Endothelial cell of umbilical vein (primary cell): ENCODE data around the gene EDN2. TPM values are rescaled to one million over a fixed set of nuclear protein-coding genes. Genes with fewer than 3 reads are reported as not detected.

Experiments used
- BruUV-seq: library from RNA; stranded (reverse); fragments of 400-500 nt; replicated peaks from 2 replicates; lab custom pipeline; 2021; lab: Mats Ljungman, UMichigan
- CTCF ChIA-PET: fragments of 300-600, 350-600 bp; sonication (Branson Sonifier 250); formaldehyde crosslinking; loops from one replicate; lab custom pipeline; 2021; ENCODE audit warnings: antibody characterized with exemption, inconsistent platforms; lab: Charles Lee
- POLR2A ChIA-PET: fragments of 300-600, 350-600 bp; sonication (Branson Sonifier 250); formaldehyde crosslinking; loops from one replicate; lab custom pipeline; 2021; ENCODE audit warnings: antibody characterized with exemption, inconsistent platforms; lab: Charles Lee
- DNase-seq: peaks from one replicate; pipeline ENCODE4 v3.0.0-alpha.2; 2011; ENCODE audit warnings: low read depth, low spot score
- FAIRE-seq: peaks from 2 replicates; lab custom pipeline; 2011; peaks lifted over from hg19 to GRCh38; lab: Jason Lieb, UNC
- H2AFZ ChIP-seq: 2 replicates; pipeline ENCODE4 v1.6.0; 2012; ENCODE audit warnings: low read depth, low read length, control low read depth, inconsistent platforms
- H3K27ac ChIP-seq: 2 replicates; pipeline ENCODE4 v1.5.1; 2011; ENCODE audit warnings: low read depth, mild to moderate bottlenecking, control low read depth, low read length, moderate library complexity; ENCODE audit not compliant: insufficient read depth
- H3K27me3 ChIP-seq, 2 experiments: 2 replicates each; pipeline versions ENCODE4 v1.6.0 to v1.6.1; 2011; ENCODE audit warnings: low read length in 2 of 2, mixed read lengths in 1 of 2; ENCODE audit not compliant: control insufficient read depth in 2 of 2, insufficient read depth in 2 of 2
- H3K36me3 ChIP-seq, 2 experiments: 2 replicates in 1 of 2; 3 replicates in 1 of 2; pipeline ENCODE4 v1.5.1; 2011; ENCODE audit warnings: low read length in 2 of 2, mild to moderate bottlenecking in 1 of 2, moderate library complexity in 1 of 2; ENCODE audit not compliant: control insufficient read depth in 2 of 2, insufficient read depth in 2 of 2; ENCODE audit errors: extremely low read depth in 1 of 2
- H3K4me1 ChIP-seq: 3 replicates; pipeline ENCODE4 v1.5.1; 2011; ENCODE audit warnings: mild to moderate bottlenecking, low read length; ENCODE audit not compliant: control insufficient read depth, insufficient read depth; ENCODE audit errors: extremely low read depth
- H3K4me2 ChIP-seq: 2 replicates; pipeline ENCODE4 v1.6.1; 2011; ENCODE audit warnings: low read length, control low read depth, mixed read lengths; ENCODE audit not compliant: insufficient read depth
- H3K4me3 ChIP-seq, 3 experiments: fragments of 200-600 bp in 1 of 3; sonication (generic), shearing (Covaris generic) in 1 of 3; replicated peaks in 1 of 3; 2 replicates each; pipeline ENCODE4 v1.5.1; 2011 to 2016; ENCODE audit warnings: control low read depth in 3 of 3, low read length in 3 of 3, mild to moderate bottlenecking in 2 of 3, inconsistent platforms in 1 of 3, low read depth in 1 of 3, moderate library complexity in 1 of 3; ENCODE audit not compliant: insufficient read depth in 1 of 3
- H3K79me2 ChIP-seq: 2 replicates; pipeline ENCODE4 v1.6.0; 2012; ENCODE audit warnings: low read length, inconsistent platforms; ENCODE audit not compliant: control insufficient read depth, insufficient read depth
- H3K9ac ChIP-seq: replicated peaks from 2 replicates; pipeline ENCODE3; 2011; ENCODE audit warnings: low read length, control low read depth; ENCODE audit not compliant: insufficient read depth; ENCODE audit errors: extremely low read depth
- H3K9me1 ChIP-seq: replicated peaks from 3 replicates; pipeline ENCODE4 v1.6.0; 2011; ENCODE audit warnings: mild to moderate bottlenecking, low read length; ENCODE audit not compliant: control insufficient read depth, insufficient read depth; ENCODE audit errors: extremely low read depth
- H3K9me3 ChIP-seq: replicated peaks from 2 replicates; pipeline ENCODE4 v1.5.1; 2012; ENCODE audit warnings: low read length, inconsistent platforms; ENCODE audit not compliant: control insufficient read depth, insufficient read depth
- H4K20me1 ChIP-seq: replicated peaks from 2 replicates; pipeline ENCODE3; 2011; ENCODE audit warnings: mild to moderate bottlenecking, low read length; ENCODE audit not compliant: control insufficient read depth, insufficient read depth; ENCODE audit errors: extremely low read depth
- GATA2 ChIP-seq: IDR thresholded peaks from 2 replicates; pipeline ENCODE4 v1.7.0; 2011; ENCODE audit warnings: low read depth, mild to moderate bottlenecking, moderate library complexity, mixed read lengths, low read length; ENCODE audit not compliant: insufficient read length, insufficient read depth
- JUN ChIP-seq: IDR thresholded peaks from 2 replicates; pipeline ENCODE4 v1.6.1; 2011; ENCODE audit warnings: borderline replicate concordance, low read depth; ENCODE audit not compliant: insufficient read length, insufficient read depth
- POLR2AphosphoS5 ChIP-seq: IDR thresholded peaks from 2 replicates; pipeline ENCODE4 v1.6.1; 2012; ENCODE audit warnings: low read depth, mild to moderate bottlenecking, control low read depth, low read length, moderate library complexity; ENCODE audit not compliant: insufficient read depth
- dilution Hi-C: fragments of 300-500 bp; cut with MboI; formaldehyde crosslinking; loops from one replicate; pipeline ENCODE4 v1.15.0; 2019; ENCODE audit warnings: low sequenced_read_pairs; ENCODE audit not compliant: extremely low pct_ligation_motif_present
- intact Hi-C: fragments of 100-400 bp; cut with micrococcal nuclease; formaldehyde crosslinking; loops from one replicate; pipeline ENCODE4 v1.10.0; 2022
- polyA plus RNA-seq, 4 experiments: library from polyadenylated mRNA; depleted of rRNA in 3 of 4; stranded (reverse) in 3 of 4; unstranded in 1 of 4; fragments of >200 nt; gene quantifications; 2 replicates each; pipeline versions ENCODE4 v1.2.1 to v1.2.3, GENCODE V29; 2011 to 2012; ENCODE audit warnings: missing spikeins in 1 of 4
- total RNA-seq: library from RNA; stranded (reverse); gene quantifications from 2 replicates; pipeline ENCODE4 v1.2.3, GENCODE V29; 2021
- TF ChIP-seq, protein P1 (sequence below): IDR thresholded peaks from 2 replicates; pipeline ENCODE4 v1.6.1; 2011; ENCODE audit not compliant: insufficient read depth, insufficient read length
- TF ChIP-seq, protein P2 (sequence below), 2 donors: IDR thresholded peaks; 1 replicate in 1 of 2; 2 replicates in 1 of 2; pipeline ENCODE4 v1.5.1; 2011; ENCODE audit warnings: low read length in 2 of 2, mild to moderate bottlenecking in 2 of 2, moderate library complexity in 2 of 2, control low read depth in 1 of 2, inconsistent platforms in 1 of 2, low read depth in 1 of 2; ENCODE audit not compliant: insufficient read depth in 1 of 2; ENCODE audit errors: extremely low read depth in 1 of 2

The EDN2 gene
- total and polyA plus RNA-seq, 2 donors (not counting 3 experiments of a cell fraction or from before 2014, with no cell fraction given), result not detected

- Histone ChIP-seq H3K36me3 (no peaks in the 10 kb centered on the region), H3K9me1 (no peaks in the 10 kb centered on the region), H3K4me3 (no peak overlapping the region), H3K79me2 (no peaks in the 10 kb centered on the region), H2AFZ (no peak overlapping the region), H3K9me3 (no peaks in the 10 kb centered on the region), H3K9ac (no peak overlapping the region), H3K27me3 (peaks cover 4 to 7% of the 10 kb centered on the region in 2 experiments), H4K20me1 (no peaks in the 10 kb centered on the region), H3K4me2 (no peak overlapping the region), H3K4me1 (peaks cover 15% of the 10 kb centered on the region), H3K27ac (no peak overlapping the region)
- no peak for DNase-seq
- intact Hi-C loops (no loop called here), dilution Hi-C loops (no loop called here)
- no TSS peak for BruUV-seq
- TF ChIP-seq GATA2 (no peak), JUN (no peak), POLR2AphosphoS5 (no peak)
- TF ChIP-seq, protein P1, sequence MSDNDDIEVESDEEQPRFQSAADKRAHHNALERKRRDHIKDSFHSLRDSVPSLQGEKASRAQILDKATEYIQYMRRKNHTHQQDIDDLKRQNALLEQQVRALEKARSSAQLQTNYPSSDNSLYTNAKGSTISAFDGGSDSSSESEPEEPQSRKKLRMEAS, result no peak
- TF ChIP-seq, protein P2, sequence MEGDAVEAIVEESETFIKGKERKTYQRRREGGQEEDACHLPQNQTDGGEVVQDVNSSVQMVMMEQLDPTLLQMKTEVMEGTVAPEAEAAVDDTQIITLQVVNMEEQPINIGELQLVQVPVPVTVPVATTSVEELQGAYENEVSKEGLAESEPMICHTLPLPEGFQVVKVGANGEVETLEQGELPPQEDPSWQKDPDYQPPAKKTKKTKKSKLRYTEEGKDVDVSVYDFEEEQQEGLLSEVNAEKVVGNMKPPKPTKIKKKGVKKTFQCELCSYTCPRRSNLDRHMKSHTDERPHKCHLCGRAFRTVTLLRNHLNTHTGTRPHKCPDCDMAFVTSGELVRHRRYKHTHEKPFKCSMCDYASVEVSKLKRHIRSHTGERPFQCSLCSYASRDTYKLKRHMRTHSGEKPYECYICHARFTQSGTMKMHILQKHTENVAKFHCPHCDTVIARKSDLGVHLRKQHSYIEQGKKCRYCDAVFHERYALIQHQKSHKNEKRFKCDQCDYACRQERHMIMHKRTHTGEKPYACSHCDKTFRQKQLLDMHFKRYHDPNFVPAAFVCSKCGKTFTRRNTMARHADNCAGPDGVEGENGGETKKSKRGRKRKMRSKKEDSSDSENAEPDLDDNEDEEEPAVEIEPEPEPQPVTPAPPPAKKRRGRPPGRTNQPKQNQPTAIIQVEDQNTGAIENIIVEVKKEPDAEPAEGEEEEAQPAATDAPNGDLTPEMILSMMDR (IDR thresholded peaks at IDR 0.05; ENCODE audit: extremely low read depth in 1 of 2, insufficient read depth in 1 of 2, low read depth in 1 of 2, low read length in 2 of 2), result no peak
- CTCF ChIA-PET, result no interaction called here
- no peak for FAIRE-seq
- POLR2A ChIA-PET, result no interaction called here
Observed at GRCh38 chr1:41437011-41437355, 47.5 kb downstream of the EDN2 start.
